Neural crest cell (in vitro differentiated cells): ENCODE data around the gene PILRA. TPM values are rescaled to one million over a fixed set of nuclear protein-coding genes. Genes with fewer than 3 reads are reported as not detected.
"Not testable (repeated sequence)": the region's sequence is repeated elsewhere in the genome, so short reads cannot be mapped to it uniquely, and the experiment has no call there.

Source experiments
- DNase-seq: peaks from one replicate; pipeline ENCODE4 v3.0.0; 2021; ENCODE audit warnings: low read depth, mixed read lengths, low spot score
- H3K27ac Mint-ChIP-seq: one replicate; pipeline ENCODE4 v1.8.0; 2021; ENCODE audit warnings: mild to moderate bottlenecking, mixed read lengths; ENCODE audit not compliant: unreplicated experiment
- H3K27me3 Mint-ChIP-seq: 2 replicates; pipeline ENCODE4 v1.8.0; 2021; ENCODE audit warnings: low read depth, mild to moderate bottlenecking, mixed read lengths
- H3K36me3 Mint-ChIP-seq: 2 replicates; pipeline ENCODE4 v1.8.0; 2021; ENCODE audit warnings: low read depth, mild to moderate bottlenecking, mixed read lengths
- H3K4me1 Mint-ChIP-seq: 2 replicates; pipeline ENCODE4 v1.8.0; 2021; ENCODE audit warnings: mixed read lengths
- H3K4me3 Mint-ChIP-seq: one replicate; pipeline ENCODE4 v1.8.0; 2021; ENCODE audit warnings: mild to moderate bottlenecking, mixed read lengths
- H3K9me3 Mint-ChIP-seq: 2 replicates; pipeline ENCODE4 v1.8.0; 2021; ENCODE audit warnings: mixed read lengths
- CTCF ChIP-seq: fragments of 200-600 bp; sonication (generic); conservative IDR thresholded peaks from 2 replicates; pipeline ENCODE4 v1.5.0; 2021; ENCODE audit warnings: antibody characterized with exemption, mild to moderate bottlenecking
- total RNA-seq: library from RNA; stranded (reverse); gene quantifications from 2 replicates; pipeline ENCODE4 v1.2.1, GENCODE V29; 2021

The PILRA gene
- total RNA-seq, 1 donor from 2014 or later, result 2.6 TPM

- H3K4me3 Mint-ChIP-seq, result no peak overlapping the region
- peaks cover 7% of the 10 kb centered on the region for H3K36me3 Mint-ChIP-seq
- H3K9me3 Mint-ChIP-seq, result no peaks in the 10 kb centered on the region
- DNase-seq, result no peak
- TF ChIP-seq CTCF, result no peak
- H3K27me3 Mint-ChIP-seq, result no peaks in the 10 kb centered on the region
- H3K4me1 Mint-ChIP-seq, result no peaks in the 10 kb centered on the region
- no peak overlapping the region for H3K27ac Mint-ChIP-seq
Observed at GRCh38 chr7:100357131-100357561, 16.1 kb upstream of the PILRA start.

GRCh38 chr7:100358027-100358856 is 15.0 kb upstream of the PILRA start, which contains the start of gene PILRB:
Gene PILRB (plus strand): TSS chr7:100358117. CDS start chr7:100358303, 186 bp downstream.
- Mint-ChIP-seq H3K27me3 (no peaks in the 10 kb centered on the region), H3K4me3 (no peak within 1 kb of the TSS), H3K9me3 (no peaks in the 10 kb centered on the region), H3K36me3 (peaks cover 11% of the 10 kb centered on the region), H3K4me1 (no peaks in the 10 kb centered on the region), H3K27ac (no peak within 1 kb of the TSS)
- no peak for DNase-seq
- TF ChIP-seq CTCF, result no peak

GRCh38 chr7:100358857-100359212 is 14.5 kb upstream of the PILRA start:
- peaks cover 14% of the 10 kb centered on the region for H3K36me3 Mint-ChIP-seq
- TF ChIP-seq CTCF, result no peak
- no peaks in the 10 kb centered on the region for H3K4me1 Mint-ChIP-seq
- peak overlapping the region; percentile 19 for H3K27ac Mint-ChIP-seq
- no peaks in the 10 kb centered on the region for H3K27me3 Mint-ChIP-seq
- no peak for DNase-seq
- no peak overlapping the region for H3K4me3 Mint-ChIP-seq
- no peaks in the 10 kb centered on the region for H3K9me3 Mint-ChIP-seq

- Mint-ChIP-seq H3K36me3 (peaks cover 23% of the 10 kb centered on the region), H3K9me3 (no peaks in the 10 kb centered on the region), H3K4me1 (no peaks in the 10 kb centered on the region), H3K27me3 (no peaks in the 10 kb centered on the region), H3K27ac (no peak overlapping the region), H3K4me3 (no peak overlapping the region)
- TF ChIP-seq CTCF, result no peak
- DNase-seq, result no peak
Observed at GRCh38 chr7:100360135-100360854, 13.0 kb upstream of the PILRA start.

- Mint-ChIP-seq H3K36me3 (peaks cover 28% of the 10 kb centered on the region), H3K27ac (no peak overlapping the region), H3K27me3 (no peaks in the 10 kb centered on the region), H3K4me1 (no peaks in the 10 kb centered on the region), H3K9me3 (no peaks in the 10 kb centered on the region), H3K4me3 (no peak overlapping the region)
- DNase-seq, result no peak
- no peak for TF ChIP-seq CTCF
Observed at GRCh38 chr7:100363098-100363497, 10.2 kb upstream of the PILRA start.

- not testable (repeated sequence) for H3K4me1 Mint-ChIP-seq, H3K4me3 Mint-ChIP-seq, DNase-seq, H3K9me3 Mint-ChIP-seq, H3K27ac Mint-ChIP-seq, H3K27me3 Mint-ChIP-seq
- peaks cover 28% of the 10 kb centered on the region for H3K36me3 Mint-ChIP-seq
Observed at GRCh38 chr7:100363797-100364196, 9.5 kb upstream of the PILRA start.
